ENCODE data around the gene SCFD2.
"Not testable (repeated sequence)": the region's sequence is repeated elsewhere in the genome, so short reads cannot be mapped to it uniquely, and the experiment has no call there.

SCFD2 gene

DNA sequence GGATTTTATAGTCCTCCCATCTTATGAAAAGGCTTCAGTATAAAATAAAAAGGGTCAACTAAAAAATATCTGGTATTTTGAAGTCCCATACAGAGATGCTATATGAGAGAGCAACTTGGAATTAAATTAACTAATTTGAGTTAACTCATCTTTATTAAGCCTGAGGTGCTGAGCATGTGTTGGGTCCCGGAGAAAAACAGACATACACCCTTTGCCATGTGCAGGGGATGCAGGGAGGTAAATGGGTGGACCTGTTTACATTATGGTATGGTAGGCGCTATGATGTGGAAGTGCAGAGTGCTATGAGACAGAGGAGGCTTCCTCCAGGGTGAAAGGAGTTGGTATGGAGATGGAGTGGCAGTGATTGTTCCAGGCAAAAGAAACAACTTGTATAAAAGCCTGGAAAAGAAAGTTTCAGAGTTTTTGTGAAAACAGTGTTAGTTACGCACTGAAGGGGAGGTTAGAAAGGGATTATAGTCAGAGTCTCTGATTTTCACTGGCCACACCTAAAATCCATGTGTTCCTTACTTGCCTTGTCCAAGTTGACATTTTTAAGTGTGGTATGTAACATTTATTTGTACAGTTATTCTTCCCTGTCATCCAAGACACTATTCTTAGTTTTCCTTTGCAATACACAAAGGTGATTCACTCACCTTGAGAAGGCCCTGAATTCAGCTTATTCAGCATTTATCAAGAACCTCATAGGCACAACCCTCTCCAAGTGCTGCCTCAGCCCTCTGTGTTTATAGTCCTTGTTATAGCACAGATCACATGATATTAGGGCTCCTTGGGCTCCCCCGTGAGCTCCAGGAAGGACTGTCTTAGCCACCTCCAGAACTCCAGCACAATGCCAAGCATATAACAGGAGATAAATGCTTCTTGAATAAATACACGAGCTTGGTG lies 351.7 kb downstream of the SCFD2 start:
- DNase-seq (ENCODE audit: low spot score) = no peak

DNA sequence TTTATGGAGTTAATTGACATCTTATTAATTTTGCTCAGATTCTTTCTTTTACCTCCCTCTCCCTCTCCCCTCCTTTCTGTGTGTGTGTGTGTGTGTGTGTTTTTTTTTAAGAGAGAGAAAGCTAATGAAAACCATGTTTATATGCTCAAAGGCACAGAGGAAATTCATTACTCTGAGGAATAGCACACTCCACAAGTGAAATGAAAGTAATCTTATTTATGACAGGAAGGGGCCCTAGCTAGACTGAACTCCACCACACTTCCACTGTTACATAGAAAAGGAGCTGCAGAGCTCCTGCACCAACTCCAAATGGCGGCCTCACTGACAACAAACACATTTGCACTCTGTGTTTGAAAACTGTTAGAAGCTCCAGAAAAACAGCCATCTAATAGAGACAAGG lies 353.1 kb downstream of the SCFD2 start:
- DNase-seq (ENCODE audit: low spot score) = no peak

DNA sequence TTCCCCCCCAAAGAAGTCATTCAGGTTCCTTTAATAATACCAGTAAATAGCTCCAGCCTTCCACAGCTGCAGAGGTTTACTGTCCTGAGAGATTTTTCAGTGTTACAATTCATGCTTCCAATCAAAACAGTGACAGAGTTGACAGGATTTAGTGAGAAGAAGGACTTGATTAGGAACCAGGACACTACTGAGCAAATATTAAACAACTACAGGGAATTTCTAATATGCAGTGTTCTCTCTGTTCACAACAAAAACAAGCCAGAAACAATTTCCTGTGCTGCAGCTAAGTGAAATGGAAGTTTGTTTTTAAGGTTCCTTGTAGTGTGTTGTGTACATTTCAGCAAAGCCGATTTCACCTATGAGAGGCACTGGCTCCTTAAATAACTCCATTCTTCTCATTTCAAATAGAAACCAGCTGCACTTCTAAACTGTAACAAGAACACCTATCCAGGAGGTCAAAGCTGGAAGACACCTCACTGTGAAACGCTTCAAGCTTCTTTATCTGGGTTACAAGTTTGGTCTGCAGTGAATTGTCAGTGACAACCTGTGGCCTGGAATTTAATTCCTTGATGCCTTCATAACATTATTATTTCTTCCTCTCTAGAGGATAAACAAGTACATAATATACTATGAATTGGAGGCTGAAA lies 354.5 kb downstream of the SCFD2 start:
- no peak for DNase-seq (ENCODE audit: low spot score)

DNA sequence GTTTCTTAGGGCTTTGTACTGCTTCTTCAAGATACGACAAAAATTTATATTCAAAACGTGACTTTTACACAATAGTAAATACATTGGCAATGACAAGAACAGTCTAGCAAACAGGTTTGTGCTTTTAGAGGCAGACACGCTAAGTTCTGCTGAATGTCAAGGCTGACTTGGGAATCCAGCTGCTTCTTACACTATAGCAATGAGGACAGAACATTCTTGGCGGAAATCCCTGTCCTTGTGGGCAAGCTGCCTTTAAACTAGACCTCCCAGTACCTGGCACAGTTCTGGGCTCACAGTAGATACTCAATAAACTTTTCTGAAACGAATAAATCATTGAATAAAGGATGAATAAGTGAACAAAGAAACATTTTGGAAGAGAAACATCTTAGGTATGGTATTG lies 355.5 kb downstream of the SCFD2 start:
- DNase-seq (ENCODE audit: low spot score) = no peak

DNA sequence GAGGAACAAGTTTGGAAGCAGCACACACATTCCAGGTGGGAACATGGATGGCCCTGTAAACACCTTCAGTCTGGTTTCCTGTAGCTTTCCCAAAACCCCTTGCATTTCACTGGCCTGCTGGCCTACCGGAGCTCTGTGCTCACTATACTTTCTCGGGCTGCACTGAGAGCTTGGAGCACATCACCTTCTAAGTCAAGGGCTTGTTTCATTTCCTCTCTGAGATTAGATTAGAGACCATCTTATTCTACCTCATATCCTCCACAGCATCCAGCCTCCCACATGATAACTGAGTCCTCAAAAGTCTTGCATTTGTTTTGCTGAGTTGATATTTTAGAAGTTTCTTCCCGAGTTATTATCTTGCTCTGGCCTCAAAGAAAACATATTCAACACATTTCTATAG lies 356.0 kb downstream of the SCFD2 start:
- DNase-seq (ENCODE audit: low spot score) = no peak

DNA sequence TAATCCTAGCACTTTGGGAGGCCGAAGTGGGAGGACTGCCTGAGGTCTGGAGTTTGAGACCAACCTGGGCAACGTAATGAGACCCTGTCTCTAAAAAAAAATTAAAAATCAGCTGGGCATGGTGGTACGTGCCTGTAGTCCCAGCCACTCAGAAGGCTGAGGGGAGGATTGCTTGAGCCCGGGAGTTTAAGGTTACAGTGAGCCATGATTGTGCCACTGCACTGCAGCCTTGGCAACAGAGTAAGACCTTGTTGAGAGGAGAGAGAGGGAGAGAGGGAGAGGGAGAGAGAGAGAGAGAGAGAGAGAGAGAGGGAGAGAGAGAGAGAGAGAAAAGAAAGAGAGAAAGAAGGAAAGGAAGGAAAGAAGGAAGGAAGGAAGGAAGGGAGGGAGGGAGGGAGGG lies 358.8 kb downstream of the SCFD2 start:
- no peak for DNase-seq (ENCODE audit: low spot score)

DNA sequence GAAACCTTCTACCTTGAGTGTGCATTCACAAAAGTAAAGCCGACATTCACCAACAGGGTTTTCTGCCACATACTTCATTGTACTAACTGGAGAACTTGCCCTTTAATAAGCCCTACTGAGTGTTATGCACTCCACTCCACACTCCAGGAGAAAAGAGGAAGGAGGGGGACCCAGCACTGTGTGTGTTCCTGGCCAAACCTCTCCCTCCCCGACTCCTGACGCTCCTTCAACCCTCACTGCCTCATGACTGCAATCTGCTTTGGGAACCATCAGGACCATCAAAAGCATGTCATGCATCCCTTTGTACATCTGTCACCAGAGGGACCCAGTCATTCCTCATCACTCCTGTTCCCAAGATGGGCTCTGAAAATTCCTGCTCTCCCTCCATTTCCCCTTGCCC lies 360.1 kb downstream of the SCFD2 start:
- no peak for DNase-seq (ENCODE audit: low spot score)

DNA sequence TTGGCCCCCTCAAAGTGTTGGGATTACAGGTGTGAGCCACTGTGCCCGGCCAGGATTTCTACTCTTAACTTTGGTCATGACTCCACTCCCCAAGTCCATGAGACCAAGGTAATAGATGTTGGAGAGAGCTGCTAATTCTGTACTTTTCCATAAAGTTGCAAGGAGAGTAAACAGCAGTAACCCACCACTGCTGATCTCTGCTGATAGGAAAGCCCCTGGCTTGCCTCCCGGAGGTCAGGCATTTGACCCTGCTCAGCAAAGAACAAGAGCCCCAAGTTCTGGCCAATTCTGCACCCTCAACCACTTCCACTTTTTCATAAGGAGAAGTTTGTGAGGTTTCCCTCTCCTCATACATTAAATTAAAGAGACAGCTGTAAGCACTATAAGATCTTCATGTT lies 360.7 kb downstream of the SCFD2 start:
- DNase-seq (ENCODE audit: low spot score) = no peak

DNA sequence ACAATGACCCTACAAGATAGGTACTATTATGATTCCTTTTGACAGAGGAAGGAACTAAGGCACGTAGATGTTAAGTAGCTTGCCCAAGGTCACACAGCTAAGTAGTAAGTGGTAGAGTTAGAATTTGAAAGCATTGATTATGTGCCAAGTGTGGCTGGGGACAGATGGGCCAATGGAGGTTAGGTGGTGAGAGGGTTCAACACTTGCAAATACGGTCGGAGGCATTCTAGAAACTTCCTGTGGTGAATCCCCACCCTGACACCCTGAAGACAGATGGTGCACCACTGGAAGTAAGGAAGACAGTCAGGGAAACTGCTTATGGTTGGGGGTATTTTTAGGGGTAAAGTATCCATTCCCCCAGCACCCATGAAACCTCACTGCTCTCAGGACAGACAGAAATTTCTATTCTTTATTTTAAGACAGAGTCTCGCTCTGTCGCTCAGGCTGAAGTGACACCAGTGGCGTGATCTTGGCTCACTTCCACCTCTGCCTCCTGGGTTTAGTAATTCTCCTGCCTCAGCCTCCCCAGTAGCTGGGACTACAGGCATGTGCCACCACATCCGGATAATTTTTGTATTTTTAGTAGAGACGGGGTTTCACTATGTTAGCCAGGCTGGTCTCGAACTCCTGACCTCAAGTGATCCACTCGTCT lies 361.2 kb downstream of the SCFD2 start:
- DNase-seq (ENCODE audit: low spot score) = no peak

DNA sequence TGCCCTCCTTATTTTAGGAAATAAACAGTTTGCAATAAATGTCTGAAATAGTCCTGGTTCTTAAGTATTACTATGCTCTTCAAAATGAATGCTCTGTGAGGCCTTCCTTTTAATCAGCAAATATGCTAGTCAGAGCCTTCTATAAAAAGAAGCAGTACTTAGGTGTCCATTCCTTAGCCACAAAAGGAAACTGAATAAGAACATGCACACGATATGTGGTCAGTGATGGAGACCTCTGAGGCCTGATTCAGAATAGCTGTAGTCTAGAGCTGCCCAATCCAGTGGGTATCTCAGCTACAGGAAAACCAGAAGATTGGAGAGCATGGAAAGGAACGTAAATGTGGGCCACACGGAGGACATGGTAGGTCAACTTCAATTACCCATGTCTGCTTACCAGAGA lies 361.9 kb downstream of the SCFD2 start:
- DNase-seq (ENCODE audit: low spot score) = no peak

DNA sequence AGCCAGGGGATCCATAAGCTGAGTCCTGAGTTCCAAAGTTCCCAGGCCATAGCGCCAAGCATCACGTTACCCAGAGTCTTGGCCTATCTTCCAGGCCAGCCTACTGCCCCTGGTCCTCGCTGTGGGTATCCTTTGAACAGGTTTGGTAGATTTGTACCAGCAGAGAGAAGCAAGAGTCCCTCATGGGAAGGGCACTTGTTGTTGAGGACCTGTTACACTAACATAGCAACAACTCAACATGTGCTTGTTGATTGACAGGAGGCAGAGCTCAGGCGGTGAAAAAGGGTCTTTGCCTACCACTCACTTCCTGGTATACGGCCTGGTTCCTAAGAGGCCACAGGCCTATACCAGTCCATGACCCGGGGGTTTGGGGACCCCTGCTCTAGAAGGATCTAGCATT lies 365.3 kb downstream of the SCFD2 start:
- DNase-seq (ENCODE audit: low spot score) = no peak

DNA sequence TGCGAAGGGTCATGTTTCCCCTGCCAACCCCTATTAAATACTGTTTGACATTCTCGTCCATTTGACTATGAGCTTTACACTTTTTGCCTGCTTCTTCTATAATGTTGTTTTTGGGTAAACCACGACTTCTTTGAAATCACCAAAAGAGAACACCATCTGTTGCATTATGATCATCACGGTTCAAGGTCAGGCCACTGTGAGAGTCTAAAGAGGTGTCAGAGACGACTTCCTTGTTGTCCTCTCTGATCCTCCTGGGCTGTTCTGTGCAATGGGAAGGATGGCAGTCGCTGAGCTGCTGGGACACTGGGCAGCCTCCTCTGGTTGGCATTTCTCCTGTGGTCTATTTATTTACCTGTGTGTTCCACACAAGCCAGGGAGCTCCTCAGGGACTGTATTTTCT lies 366.2 kb downstream of the SCFD2 start:
- no peak for DNase-seq (ENCODE audit: low spot score)

DNA sequence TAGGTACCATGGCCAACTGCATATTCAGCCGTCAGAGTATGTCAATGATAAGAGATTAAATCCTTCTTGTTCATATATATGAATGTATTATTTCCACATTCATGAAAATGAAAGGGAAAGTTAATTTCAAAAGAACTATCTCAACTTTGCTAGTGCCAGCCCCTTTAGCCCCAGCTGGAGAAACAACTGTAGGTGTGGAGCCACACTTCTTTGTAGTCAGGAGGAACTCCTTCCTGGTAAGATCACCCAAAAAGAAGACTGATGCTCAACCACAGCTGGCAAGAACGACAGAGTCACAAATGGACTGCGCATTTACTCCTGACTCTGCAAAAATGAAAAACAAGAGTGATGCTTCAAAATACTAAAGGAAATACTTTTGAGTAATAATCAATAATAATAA lies 367.4 kb downstream of the SCFD2 start:
- DNase-seq (ENCODE audit: low spot score) = no peak

DNA sequence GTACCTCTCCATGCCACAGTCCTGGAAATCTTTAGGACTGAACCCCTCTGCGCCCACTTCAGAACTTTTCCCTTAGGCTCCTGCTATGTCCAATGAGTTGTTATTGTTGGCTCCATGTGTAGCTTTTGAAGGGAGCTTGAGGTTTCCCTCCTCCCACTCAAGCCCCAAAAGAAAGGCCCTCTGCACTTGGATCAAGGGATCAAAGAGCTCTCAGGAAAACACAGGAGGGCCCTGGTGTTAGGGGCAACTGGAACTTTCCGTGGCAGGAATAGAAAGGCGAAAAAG lies 368.8 kb downstream of the SCFD2 start:
- no peak for DNase-seq (ENCODE audit: low spot score)

DNA sequence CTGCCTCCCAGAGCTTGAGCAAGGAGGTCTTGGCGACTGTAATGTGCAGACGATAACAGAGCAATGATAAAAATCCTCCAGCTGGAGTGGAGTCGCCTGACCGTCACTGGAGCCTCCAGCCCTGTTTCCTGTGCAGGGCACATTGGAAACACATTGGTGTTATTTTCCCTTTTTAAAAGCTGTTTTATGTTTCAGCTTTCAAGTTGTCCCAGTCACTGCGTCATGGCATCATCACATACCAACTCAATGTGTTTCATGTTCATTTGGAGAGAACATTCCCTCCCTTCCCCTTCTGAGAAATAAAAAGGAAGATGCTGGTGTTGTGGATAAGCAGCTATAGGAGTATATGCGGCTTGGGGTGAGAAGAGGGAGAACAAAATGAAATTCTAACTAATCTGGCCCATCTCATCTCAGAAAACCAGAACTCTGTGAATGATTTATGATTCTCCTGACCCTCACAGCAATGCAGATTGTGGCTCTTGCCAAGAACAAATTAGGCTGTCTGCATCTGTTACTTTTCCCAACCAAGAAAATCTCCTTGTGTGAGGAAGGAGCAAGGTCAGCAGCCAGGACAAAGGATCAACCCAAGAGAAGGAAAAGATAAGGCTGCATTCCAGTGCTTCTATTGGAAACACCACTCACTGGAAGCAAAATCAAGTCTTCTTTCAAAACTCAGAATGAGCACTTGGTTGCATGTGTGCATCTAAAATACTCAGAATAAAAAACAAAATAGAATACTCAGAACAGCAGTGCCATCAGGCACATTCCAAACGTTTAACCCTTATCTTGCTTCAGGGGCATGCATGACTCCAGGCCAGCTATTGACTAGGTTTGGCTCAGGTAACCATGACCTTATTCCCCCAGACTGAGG lies 369.4 kb downstream of the SCFD2 start:
- no peak for DNase-seq (ENCODE audit: low spot score)

DNA sequence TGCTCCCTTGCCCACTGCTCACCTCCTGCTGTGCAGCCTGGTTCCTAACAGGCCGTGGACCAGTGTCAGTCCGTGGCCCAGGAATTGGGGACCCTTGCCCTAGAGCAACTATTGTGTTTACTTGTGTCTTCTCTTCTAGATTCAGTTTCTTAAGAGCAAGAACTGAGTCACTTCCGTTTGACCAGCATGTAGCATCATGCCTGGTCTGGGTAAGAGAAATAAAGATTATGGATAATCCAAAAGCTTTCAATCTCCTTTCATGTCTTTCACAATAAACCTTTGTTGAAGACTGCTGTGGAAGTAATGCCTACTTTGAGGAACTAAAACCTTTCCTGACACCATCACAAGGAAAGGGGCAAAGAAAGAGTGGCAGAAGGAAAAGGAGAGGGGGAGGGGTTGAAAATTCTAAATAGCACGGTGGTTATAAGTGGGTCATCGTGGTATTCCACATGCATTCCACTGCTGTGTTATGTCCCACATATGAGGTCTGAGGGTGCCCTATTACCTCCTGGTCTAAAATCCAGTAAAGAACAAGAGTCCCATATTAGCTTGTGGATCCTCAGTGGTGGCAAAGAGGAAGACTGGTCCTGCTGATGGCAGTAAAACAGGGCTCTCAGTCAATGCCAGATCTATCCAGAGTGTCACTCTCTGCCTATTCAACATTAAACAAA lies 370.4 kb downstream of the SCFD2 start:
- DNase-seq (ENCODE audit: low spot score) = no peak

DNA sequence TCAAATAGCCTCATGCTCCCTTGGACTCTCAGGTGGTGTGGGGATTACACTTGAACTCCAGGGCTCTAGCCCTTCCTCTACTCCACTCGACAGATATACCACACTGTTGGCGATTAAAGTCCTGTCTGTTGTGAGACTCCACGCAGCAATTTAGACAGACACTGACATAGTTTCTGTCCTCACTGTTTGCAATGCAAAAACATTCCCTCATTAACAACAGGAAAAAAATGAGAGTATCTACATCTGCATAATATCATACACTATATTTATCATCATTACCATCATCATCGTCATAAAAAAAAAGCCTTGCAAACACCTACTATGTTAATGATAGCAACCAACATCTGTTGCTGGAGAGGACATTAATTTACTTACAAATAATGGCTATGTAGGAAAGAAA lies 371.3 kb downstream of the SCFD2 start:
- DNase-seq (ENCODE audit: low spot score) = no peak

DNA sequence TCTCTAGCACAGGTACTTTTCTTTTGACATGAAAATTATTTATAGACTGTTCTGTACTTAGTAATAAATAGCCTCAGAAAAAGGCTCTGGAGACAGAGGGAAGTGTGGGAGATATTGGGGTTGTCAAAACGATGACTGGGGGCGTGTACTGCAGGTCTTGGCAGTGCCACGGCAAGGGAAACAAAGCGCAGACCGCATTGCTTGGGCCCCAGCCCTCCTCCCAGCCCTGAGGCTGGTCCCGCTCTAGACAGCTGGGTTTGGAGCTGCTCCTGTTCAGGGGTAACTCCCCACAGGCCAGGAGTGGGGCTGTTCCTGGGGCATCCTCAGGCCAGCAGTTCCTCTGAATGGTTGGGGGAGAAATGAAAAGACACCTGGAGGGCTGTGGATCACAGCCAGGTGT lies 372.1 kb downstream of the SCFD2 start:
- DNase-seq (ENCODE audit: low spot score) = no peak

DNA sequence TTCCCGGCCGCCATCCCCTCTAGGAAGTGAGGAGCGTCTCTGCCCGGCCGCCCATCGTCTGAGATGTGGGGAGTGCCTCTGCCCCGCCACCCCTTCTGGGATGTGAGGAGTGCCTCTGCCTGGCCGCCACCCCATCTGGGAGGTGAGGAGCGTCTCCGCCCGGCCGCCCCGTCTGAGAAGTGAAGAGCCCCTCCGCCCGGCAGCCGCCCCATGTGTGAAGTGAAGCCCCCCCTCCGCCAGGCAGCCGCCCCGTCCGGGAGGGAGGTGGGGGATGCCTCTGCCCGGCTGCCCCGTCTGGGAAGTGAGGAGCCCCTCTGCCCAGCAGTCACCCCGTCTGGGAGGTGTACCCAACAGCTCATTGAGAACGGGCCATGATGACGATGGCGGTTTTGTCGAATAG lies 373.3 kb downstream of the SCFD2 start:
- not testable (repeated sequence) for DNase-seq (ENCODE audit: low spot score)

DNA sequence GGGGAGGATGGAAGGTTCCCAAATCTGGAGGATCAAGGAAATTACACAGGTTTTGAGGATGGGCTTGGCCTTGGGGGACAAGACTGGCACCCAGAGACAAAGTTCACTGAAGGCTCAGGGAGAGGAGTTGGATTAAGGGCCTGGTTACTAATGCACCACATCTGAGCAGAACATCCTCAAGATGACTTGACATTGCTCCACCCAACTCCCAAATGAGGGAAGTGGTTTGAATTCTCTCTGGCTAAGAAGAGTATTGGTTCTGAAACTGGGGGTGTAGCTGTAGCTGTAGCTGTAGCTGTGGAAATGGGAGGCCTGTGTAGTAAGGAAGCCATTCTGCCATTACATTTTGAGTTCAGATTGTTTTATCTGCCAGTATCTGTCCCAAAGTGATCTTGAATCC lies 374.4 kb downstream of the SCFD2 start:
- DNase-seq (ENCODE audit: low spot score) = no peak

DNA sequence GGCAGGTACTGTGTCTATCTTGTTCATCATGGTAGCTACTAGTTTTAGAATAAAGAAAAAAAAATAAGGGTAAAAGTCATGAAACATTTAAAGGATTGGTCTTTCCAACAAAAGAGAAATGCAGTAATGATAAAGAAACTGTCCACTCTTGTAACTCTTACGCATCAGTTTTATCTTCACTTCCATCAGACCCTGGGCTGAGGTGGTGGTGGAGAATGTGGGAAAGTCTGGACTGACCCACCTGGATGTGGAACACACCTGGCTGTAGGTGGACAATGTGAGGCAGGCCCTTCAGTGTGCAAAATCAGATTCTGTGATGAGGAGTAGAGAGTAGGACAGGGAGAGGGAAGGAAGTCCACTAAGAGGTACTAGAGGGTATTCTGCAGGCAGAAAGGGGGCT lies 375.2 kb downstream of the SCFD2 start:
- DNase-seq (ENCODE audit: low spot score) = no peak

DNA sequence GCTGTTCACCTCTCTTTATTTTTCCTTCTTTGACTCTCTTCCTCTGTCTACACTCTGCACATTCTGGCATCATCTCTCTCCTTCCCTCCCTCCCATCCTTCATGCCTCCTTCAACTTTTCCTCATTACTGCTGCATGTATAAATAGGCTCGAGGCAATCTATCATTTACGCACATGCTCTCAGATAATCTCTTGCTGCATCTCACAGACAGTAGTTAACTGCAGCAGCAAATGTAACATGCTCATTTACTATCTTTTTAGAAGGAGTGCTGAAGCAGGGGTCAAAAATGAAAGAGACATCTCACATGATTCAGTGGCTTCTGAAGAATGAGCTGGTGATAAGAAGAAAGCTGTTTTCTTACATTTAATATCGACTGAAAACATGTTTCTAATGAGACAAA lies 376.0 kb downstream of the SCFD2 start:
- DNase-seq (ENCODE audit: low spot score) = no peak

Data from hematopoietic multipotent progenitor cell treated with erythropoietin and hydrocortisone succinate and interleukin-3 and kit ligand, for 15 days (in vitro differentiated cells).